Caco-2 (cell line): ENCODE results near the gene ANKRD40. TPM values are rescaled to one million over a fixed set of nuclear protein-coding genes. Genes with fewer than 3 reads are reported as not detected.

Experiments
- BruUV-seq: library from RNA; stranded (reverse); fragments of 400-500 nt; replicated peaks from 2 replicates; lab custom pipeline; 2021; lab: Mats Ljungman, UMichigan
- CTCF ChIA-PET: fragments of 300-600 bp; sonication (Branson Sonifier 250); formaldehyde crosslinking; loops from one replicate; lab custom pipeline; 2022; ENCODE audit warnings: antibody characterized with exemption; lab: Charles Lee
- POLR2A ChIA-PET: fragments of 300-600 bp; sonication (Branson Sonifier 250); formaldehyde crosslinking; loops from one replicate; lab custom pipeline; 2022; ENCODE audit warnings: antibody characterized with exemption; lab: Charles Lee
- DNase-seq, 2 experiments: peaks; one replicate each; pipeline versions ENCODE4 v3.0.0 to v3.0.0-alpha.2; 2020 to 2022
- H3K27me3 ChIP-seq: replicated peaks from 2 replicates; pipeline ENCODE4 v1.6.0; 2011; ENCODE audit warnings: low read length; ENCODE audit not compliant: control insufficient read depth, insufficient read depth
- H3K36me3 ChIP-seq: 2 replicates; pipeline ENCODE4 v1.5.1; 2011; ENCODE audit warnings: low read length; ENCODE audit not compliant: control insufficient read depth, insufficient read depth
- H3K4me1 ChIP-seq: fragments of 250-450 bp; sonication (Bioruptor Pico); 2 replicates; pipeline ENCODE4 v1.5.1; 2020; ENCODE audit warnings: mild to moderate bottlenecking
- H3K4me3 ChIP-seq: 2 replicates; pipeline ENCODE4 v1.5.1; 2011; ENCODE audit warnings: low read depth, mild to moderate bottlenecking, control low read depth, low read length
- H3K9me3 ChIP-seq: fragments of 250-450 bp; sonication (Bioruptor Pico); 2 replicates; pipeline ENCODE4 v1.5.1; 2020; ENCODE audit warnings: mild to moderate bottlenecking, moderate library complexity
- H3K27ac Mint-ChIP-seq: one replicate; pipeline ENCODE4 v1.8.0; 2022; ENCODE audit warnings: mixed read lengths; ENCODE audit not compliant: unreplicated experiment
- H3K27me3 Mint-ChIP-seq: one replicate; pipeline ENCODE4 v1.8.0; 2022; ENCODE audit warnings: mixed read lengths; ENCODE audit not compliant: insufficient read depth, unreplicated experiment
- H3K36me3 Mint-ChIP-seq: one replicate; pipeline ENCODE4 v1.8.0; 2022; ENCODE audit warnings: mild to moderate bottlenecking, mixed read lengths; ENCODE audit not compliant: insufficient read depth, unreplicated experiment
- H3K4me1 Mint-ChIP-seq: one replicate; pipeline ENCODE4 v1.8.0; 2022; ENCODE audit warnings: low read depth, mixed read lengths; ENCODE audit not compliant: unreplicated experiment
- H3K4me3 Mint-ChIP-seq: one replicate; pipeline ENCODE4 v1.8.0; 2022; ENCODE audit warnings: mild to moderate bottlenecking, moderate library complexity, mixed read lengths; ENCODE audit not compliant: unreplicated experiment
- H3K9me3 Mint-ChIP-seq: one replicate; pipeline ENCODE4 v1.8.0; 2022; ENCODE audit warnings: mixed read lengths; ENCODE audit not compliant: unreplicated experiment
- CTCF ChIP-seq, 2 experiments: fragments of 200-600 bp in 1 of 2; IDR thresholded peaks; 1 replicate in 1 of 2; 2 replicates in 1 of 2; pipeline versions ENCODE4 v1.5.1 to v1.8.0; 2011 to 2022; ENCODE audit warnings: antibody characterized with exemption in 1 of 2, control low read depth in 1 of 2, inconsistent platforms in 1 of 2, low read depth in 1 of 2, low read length in 1 of 2, mild to moderate bottlenecking in 1 of 2, moderate library complexity in 1 of 2; ENCODE audit not compliant: insufficient read depth in 1 of 2, severe bottlenecking in 1 of 2, unreplicated experiment in 1 of 2
- intact Hi-C: fragments of 100-400 bp; cut with micrococcal nuclease; formaldehyde crosslinking; loops from one replicate; pipeline ENCODE4 v1.10.0; 2022; ENCODE audit not compliant: unreplicated experiment
- total RNA-seq: library from RNA; stranded (reverse); gene quantifications from 2 replicates; pipeline ENCODE4 v1.2.3, GENCODE V29; 2022

The ANKRD40 gene
- total RNA-seq, 1 experiment from 2014 or later: 113 TPM

- intact Hi-C loops: loop anchor here (2.0 kb wide), 1 partner anchor 32 kb away; no protein-coding TSS in a partner anchor
- Histone ChIP-seq H3K4me1 (peaks cover 31% of the 10 kb centered on the region), H3K4me3 (no peak overlapping the region)
These were observed 46.8 kb downstream of the ANKRD40 start for GRCh38 chr17:50660887-50661345.

GRCh38 chr17:50660042-50660886, 47.5 kb downstream of the ANKRD40 start:
- BruUV-seq: no TSS peak
- H3K4me1 ChIP-seq: peaks cover 31% of the 10 kb centered on the region
- H3K27me3 Mint-ChIP-seq: no peaks in the 10 kb centered on the region

More at GRCh38 chr17:50660887-50661345, 46.8 kb downstream of the ANKRD40 start:
- Mint-ChIP-seq H3K4me3 (no peak overlapping the region), H3K27ac (peak overlapping the region; percentile 92), H3K27me3 (no peaks in the 10 kb centered on the region), H3K9me3 (no peaks in the 10 kb centered on the region), H3K36me3 (peaks cover 13% of the 10 kb centered on the region), H3K4me1 (peaks cover 46% of the 10 kb centered on the region)
- Histone ChIP-seq H3K36me3 (peaks cover 3% of the 10 kb centered on the region; the same call in 1 of the 2 replicates), H3K9me3 (no peaks in the 10 kb centered on the region), H3K27me3 (no peaks in the 10 kb centered on the region)
- POLR2A ChIA-PET: interaction anchor here (0.6 to 1.0 kb wide), 3 partner anchors 25 to 174 kb away, joined by 3 to 8 read pairs (median 4); partner anchors contain the start of gene WFIKKN2
- DNase-seq: no peak
- no peak for TF ChIP-seq CTCF (IDR thresholded peaks at IDR 0.05; ENCODE audit: insufficient read depth in 1 of 2, low read depth in 1 of 2, low read length in 1 of 2, severe bottlenecking in 1 of 2, unreplicated experiment in 1 of 2)
- CTCF ChIA-PET: interaction anchor here (0.5 to 2.6 kb wide), 15 partner anchors 10 to 263 kb away, joined by 3 to 23 read pairs (median 4); partner anchors contain the start of gene CACNA1G
- BruUV-seq: no TSS peak

More at GRCh38 chr17:50660042-50660886, 47.5 kb downstream of the ANKRD40 start:
- no peaks in the 10 kb centered on the region for H3K9me3 Mint-ChIP-seq
- DNase-seq: peak in 1 of 2 experiments; percentile 54
- POLR2A ChIA-PET: interaction anchor here (0.6 to 1.0 kb wide), 3 partner anchors 24 to 175 kb away, joined by 3 to 8 read pairs (median 4); partner anchors contain the start of gene WFIKKN2
- H3K4me1 Mint-ChIP-seq: peaks cover 46% of the 10 kb centered on the region
- H3K36me3 ChIP-seq: peaks cover 3% of the 10 kb centered on the region; the same call in 1 of the 2 replicates
- H3K4me3 ChIP-seq: no peak overlapping the region
- CTCF ChIA-PET: interaction anchor here (0.5 to 2.6 kb wide), 10 partner anchors 11 to 262 kb away, joined by 3 to 23 read pairs (median 4); partner anchors contain the start of gene CACNA1G
- peaks cover 13% of the 10 kb centered on the region for H3K36me3 Mint-ChIP-seq
- H3K27me3 ChIP-seq: no peaks in the 10 kb centered on the region
- intact Hi-C loops: loop anchor here (2.0 kb wide), 1 partner anchor 31 kb away; no protein-coding TSS in a partner anchor
- H3K4me3 Mint-ChIP-seq: no peak overlapping the region
- peak overlapping the region; percentile 92 for H3K27ac Mint-ChIP-seq
- TF ChIP-seq CTCF (IDR thresholded peaks at IDR 0.05; ENCODE audit: insufficient read depth in 1 of 2, low read depth in 1 of 2, low read length in 1 of 2, severe bottlenecking in 1 of 2, unreplicated experiment in 1 of 2): no peak
- no peaks in the 10 kb centered on the region for H3K9me3 ChIP-seq
